ENCODE data around the gene IFNLR1. TPM values are rescaled to one million over a fixed set of nuclear protein-coding genes. Genes with fewer than 3 reads are reported as not detected.
A peak's percentile ranks its signal among the peaks of the same experiment; 100 is the strongest.

Gene IFNLR1
- polyA plus RNA-seq, 4 donors: 1.1 to 5.8 (median 4.6) TPM

DNA sequence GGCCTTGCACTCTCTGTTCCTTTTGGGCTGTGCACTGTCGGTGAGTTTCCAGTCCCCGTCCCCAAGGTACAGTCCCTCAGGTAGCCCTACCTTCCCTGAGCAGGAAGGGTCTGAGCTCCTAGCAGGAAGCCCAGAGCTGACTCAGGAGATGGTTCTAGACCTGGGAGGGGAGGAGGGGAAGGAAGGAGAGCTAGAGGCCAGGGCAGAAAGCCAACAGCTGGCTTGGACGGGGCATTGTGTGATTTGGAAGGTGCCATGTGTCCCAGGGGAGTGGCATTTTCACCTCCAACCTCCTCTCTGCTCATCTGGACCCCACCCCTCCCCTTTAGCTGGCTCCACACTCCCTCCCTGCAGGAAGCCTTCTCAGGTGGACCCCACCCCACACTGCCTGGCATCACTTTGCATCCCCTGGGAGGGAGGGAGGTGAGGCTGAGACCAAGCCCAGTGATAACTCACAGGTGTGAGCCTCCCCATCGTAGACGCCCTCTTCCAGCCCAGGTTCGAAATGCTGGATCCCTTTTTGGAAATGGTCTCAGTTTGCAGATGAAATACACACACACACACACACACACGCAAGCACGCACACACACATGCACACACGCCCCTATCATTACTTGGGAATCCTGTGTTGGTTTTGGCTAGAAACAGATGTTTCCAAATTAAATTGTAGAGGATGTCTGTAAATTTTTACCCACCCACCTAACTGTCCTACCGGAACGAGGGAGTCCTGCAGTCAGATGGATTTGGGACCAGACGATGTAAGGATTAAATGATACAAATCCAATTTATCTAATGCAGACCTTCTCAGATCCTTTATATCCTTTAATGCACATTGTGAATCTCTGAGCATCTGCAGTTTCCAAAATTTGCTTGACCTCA lies 19.7 kb upstream of the IFNLR1 start:
- DNase-seq (ENCODE audit: low read depth in 4 of 4, low spot score in 3 of 4): no peak

DNA sequence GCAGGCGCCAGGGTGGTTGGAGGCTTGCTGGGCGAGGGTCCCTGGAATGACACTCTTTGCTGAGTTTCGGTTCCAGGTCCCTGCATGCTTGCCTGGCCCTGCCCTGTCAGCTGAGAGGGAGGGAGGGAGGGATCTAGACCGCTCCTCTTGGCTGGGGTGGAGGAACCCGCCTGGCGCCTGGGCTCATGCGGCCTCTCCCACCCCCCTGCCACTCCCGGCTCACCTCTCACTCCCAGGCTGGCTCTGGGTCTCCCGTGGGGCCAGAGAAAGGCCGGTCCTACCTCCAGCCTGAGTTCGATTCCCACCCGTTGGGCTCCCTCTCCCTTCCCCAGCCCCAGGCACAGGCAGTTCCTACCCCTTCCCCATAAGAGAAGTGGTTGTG lies 19.0 kb upstream of the IFNLR1 start:
- DNase-seq (ENCODE audit: low read depth in 4 of 4, low spot score in 3 of 4): no peak

DNA sequence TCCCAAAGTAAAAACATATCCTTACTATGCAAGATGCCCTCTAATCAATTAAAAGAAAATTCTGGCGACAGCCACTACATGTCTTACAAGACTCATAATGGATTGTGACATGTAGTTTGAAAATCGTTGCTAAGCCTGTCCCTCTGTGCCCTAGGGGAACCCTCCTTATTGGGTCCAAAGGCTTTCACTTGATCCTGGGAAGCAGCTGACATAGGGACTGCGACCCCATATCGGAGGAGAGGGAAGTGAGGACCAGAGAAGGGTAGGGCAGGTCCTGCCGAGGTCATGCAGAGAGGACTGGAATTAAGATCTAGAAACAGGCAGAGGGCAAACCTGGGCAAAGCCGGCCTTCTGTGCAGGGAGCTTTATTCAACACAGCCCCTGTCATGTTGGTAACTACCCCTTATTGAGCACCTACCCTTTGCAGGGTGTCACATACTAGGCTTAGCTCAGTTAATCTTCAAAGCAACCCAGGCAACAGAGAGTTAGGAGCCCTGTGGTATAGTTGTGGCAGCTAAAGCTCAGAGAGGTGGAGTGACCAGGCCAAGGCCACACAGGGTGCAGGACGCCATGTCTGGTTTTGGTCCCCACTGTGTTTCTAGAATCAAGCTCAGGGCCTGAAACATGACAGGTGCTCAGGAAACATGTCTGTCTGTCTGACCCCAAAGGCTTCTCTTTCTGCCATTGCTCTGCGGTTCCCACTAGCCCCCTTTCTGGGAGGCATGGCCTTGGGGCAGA lies 18.4 kb upstream of the IFNLR1 start:
- no peak for DNase-seq (ENCODE audit: low read depth in 4 of 4, low spot score in 3 of 4)

DNA sequence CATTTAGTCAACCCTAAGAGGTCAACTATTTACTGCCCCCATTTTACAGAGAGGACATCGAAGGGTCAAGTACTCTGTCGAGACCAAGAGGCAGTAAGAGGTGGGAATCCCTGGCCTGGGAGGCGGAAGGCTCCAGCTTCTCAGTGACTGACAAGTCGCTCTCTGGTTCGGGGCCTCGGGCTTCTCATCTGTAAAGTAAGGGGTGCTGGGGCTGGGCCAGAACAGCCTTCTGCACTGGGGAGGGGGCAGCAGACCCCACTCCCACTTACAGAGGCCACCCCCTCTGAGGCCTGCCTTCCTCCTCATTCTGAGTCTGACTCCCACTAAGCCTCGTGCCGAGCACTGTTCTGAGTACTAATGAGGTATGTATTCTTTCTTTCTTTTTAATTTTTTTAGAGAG lies 17.0 kb upstream of the IFNLR1 start:
- no peak for DNase-seq (ENCODE audit: low read depth in 4 of 4, low spot score in 3 of 4)

GRCh38 chr1:24203404-24203803 lies 16.3 kb upstream of the IFNLR1 start:
- DNase-seq (ENCODE audit: low read depth in 4 of 4, low spot score in 3 of 4): no peak

GRCh38 chr1:24202987-24203386 lies 15.9 kb upstream of the IFNLR1 start:
- no peak for DNase-seq (ENCODE audit: low read depth in 4 of 4, low spot score in 3 of 4)

DNA sequence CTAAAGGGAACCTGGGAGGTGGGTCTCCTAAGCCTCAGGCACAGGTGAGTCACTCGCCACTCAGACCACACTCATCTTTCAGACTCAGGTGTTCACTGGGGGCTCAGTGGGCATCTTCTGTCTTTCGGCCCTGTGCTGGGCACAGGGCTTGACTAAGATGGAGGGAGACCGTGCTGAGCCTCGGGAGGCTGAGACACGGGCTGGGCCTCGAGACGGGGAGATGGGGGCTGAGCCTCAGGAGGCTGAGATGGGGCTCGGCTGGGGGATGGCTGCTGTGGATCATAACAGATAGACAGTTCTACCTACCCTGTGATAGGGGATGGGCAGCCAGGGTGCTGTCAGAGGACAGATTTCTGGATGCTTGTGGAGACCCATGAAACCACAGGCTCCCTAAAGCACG lies 15.5 kb upstream of the IFNLR1 start:
- DNase-seq (ENCODE audit: low read depth in 4 of 4, low spot score in 3 of 4): no peak

DNA sequence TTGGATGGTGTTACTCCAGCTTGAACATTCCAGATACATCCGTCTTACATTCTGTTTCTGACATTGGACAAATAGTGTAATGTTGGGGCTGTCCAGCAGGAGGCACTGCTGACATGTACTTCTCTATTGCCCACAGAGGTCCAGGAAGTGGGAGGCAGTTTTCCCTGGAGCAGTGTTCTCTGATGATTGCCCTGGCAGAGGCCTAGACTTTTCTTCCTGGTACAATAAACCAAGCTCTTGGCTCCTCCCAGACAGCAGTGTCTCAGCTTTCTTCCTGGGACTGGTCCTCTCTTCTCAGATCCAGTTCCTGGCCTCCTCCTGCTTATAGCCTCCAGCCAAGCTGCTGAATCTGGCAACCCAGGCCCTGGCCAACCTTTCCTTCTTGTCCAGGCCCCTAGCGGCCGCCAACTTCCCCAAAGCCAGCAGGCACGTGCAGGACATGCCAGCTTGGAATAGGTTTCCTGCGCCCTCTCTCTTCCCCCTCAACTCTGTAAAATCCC lies 14.9 kb upstream of the IFNLR1 start:
- peak; percentile 48 to 78 (median 76) for DNase-seq (ENCODE audit: low read depth in 4 of 4, low spot score in 3 of 4)

GRCh38 chr1:24199291-24199900 lies 12.3 kb upstream of the IFNLR1 start:
- no peak for DNase-seq (ENCODE audit: low read depth in 4 of 4, low spot score in 3 of 4)

- DNase-seq (ENCODE audit: low read depth in 4 of 4, low spot score in 3 of 4): no peak
Measured at GRCh38 chr1:24198766-24199165, 11.7 kb upstream of the IFNLR1 start.

DNA sequence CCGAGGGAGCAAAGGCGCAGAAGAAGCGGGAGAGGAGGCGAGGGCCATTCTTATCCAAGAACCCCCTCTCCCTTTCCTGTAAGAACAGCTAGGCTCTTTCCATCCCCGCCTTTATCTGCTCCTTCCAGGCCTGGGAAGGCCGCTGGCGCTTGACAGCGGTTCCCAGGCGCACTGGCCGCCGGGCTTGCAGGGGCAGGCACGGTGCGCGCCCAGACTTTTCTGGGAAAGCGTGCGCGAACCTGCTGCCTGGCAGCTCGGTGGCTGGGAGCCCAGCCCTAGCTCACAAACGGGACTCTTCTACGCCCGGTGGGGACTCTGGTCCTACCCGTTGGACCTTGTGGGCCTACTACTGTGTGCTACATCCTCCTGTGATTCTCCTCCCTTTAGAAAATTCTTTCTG lies 8.8 kb upstream of the IFNLR1 start:
- no peak for DNase-seq (ENCODE audit: low read depth in 4 of 4, low spot score in 3 of 4)

GRCh38 chr1:24195136-24195535 lies 8.0 kb upstream of the IFNLR1 start:
- no peak for DNase-seq (ENCODE audit: low read depth in 4 of 4, low spot score in 3 of 4)

GRCh38 chr1:24193046-24193445 lies 6.0 kb upstream of the IFNLR1 start:
- DNase-seq (ENCODE audit: low read depth in 4 of 4, low spot score in 3 of 4): no peak

DNA sequence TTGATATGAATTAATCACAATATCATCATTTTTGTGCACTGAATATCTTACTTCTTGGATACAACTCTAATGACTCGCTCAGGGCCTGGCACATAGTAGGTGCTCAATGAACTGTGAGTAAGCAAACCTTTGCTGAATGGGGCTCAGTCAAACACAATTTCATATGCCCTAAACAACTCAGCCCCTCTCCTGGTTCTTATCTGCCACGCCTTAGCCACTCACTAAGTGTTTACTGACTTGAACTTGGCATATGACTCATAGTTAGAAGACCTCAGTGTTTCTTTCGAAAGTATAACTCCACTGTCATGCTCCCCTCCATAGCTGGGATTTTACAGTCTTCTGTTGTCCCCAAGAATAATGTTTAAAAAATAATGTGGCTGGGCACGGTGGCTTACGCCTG lies 4.8 kb upstream of the IFNLR1 start:
- no peak for DNase-seq (ENCODE audit: low read depth in 4 of 4, low spot score in 3 of 4)

GRCh38 chr1:24190983-24191461 lies 3.9 kb upstream of the IFNLR1 start:
- no peak for DNase-seq (ENCODE audit: low read depth in 4 of 4, low spot score in 3 of 4)

GRCh38 chr1:24189528-24189927 lies 2.4 kb upstream of the IFNLR1 start:
- no peak for DNase-seq (ENCODE audit: low read depth in 4 of 4, low spot score in 3 of 4)

- no peak for DNase-seq (ENCODE audit: low read depth in 4 of 4, low spot score in 3 of 4)
Measured at GRCh38 chr1:24186711-24186992, 437 bp downstream of the IFNLR1 start.

GRCh38 chr1:24186031-24186710 lies 918 bp downstream of the IFNLR1 start:
- no peak for DNase-seq (ENCODE audit: low read depth in 4 of 4, low spot score in 3 of 4)

DNA sequence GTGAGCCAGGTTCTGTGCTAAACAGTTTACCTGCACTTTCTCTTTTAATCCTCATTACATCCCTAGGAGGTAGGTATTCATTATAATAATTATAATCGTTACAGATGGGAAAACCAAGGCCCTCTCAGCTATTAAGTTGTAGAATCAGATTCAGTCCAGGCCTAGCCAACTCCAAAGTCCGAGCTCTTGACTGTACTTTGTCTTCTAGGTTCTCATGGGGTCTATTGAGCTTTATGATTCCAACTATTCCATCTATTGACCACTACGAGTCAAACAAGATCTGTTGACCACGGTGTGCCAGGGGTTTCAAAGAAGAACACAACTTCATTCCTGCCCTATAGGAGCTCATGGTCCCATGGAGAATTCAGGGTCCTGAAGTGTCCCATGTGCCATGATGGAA lies 2.0 kb downstream of the IFNLR1 start:
- no peak for DNase-seq (ENCODE audit: low read depth in 4 of 4, low spot score in 3 of 4)

- DNase-seq (ENCODE audit: low read depth in 4 of 4, low spot score in 3 of 4): no peak
Measured at GRCh38 chr1:24182061-24182460, 5.0 kb downstream of the IFNLR1 start.

- DNase-seq (ENCODE audit: low read depth in 4 of 4, low spot score in 3 of 4): no peak
Measured at GRCh38 chr1:24181619-24182018, 5.5 kb downstream of the IFNLR1 start.
